T-helper 2 cell (primary cell): ENCODE data around the gene CTNNA1.
A peak's percentile ranks its signal among the peaks of the same experiment; 100 is the strongest.
"Not testable (repeated sequence)": the region's sequence is repeated elsewhere in the genome, so short reads cannot be mapped to it uniquely, and the experiment has no call there.

Source experiments
- DNase-seq, 5 experiments: peaks; one replicate each; pipeline versions ENCODE4 v3.0.0 to v3.0.0-alpha.2; 2012 to 2022

CTNNA1 gene

GRCh38 chr5:138815529-138815928 is 62.3 kb downstream of the CTNNA1 start:
- DNase-seq: no peak

- DNase-seq: no peak
These were observed 64.0 kb downstream of the CTNNA1 start for GRCh38 chr5:138817241-138817640.

- DNase-seq: no peak
These were observed 65.9 kb downstream of the CTNNA1 start for GRCh38 chr5:138819081-138819480.

- no peak for DNase-seq
These were observed 67.5 kb downstream of the CTNNA1 start for GRCh38 chr5:138820695-138821094.

GRCh38 chr5:138824516-138824915 is 71.3 kb downstream of the CTNNA1 start:
- DNase-seq: peak in 1 of 5 experiments; percentile 30

GRCh38 chr5:138824924-138825863 is 72.0 kb downstream of the CTNNA1 start:
- peak in 1 of 5 experiments; percentile 44 for DNase-seq

GRCh38 chr5:138828556-138828955 is 75.3 kb downstream of the CTNNA1 start:
- no peak for DNase-seq

GRCh38 chr5:138829341-138829740 is 76.1 kb downstream of the CTNNA1 start:
- no peak for DNase-seq

- DNase-seq: no peak
These were observed 78.5 kb downstream of the CTNNA1 start for GRCh38 chr5:138831703-138832102.

- DNase-seq: no peak
These were observed 79.0 kb downstream of the CTNNA1 start for GRCh38 chr5:138832218-138832617.

- DNase-seq: no peak
These were observed 79.9 kb downstream of the CTNNA1 start for GRCh38 chr5:138833080-138833479.

- DNase-seq: no peak
These were observed 80.7 kb downstream of the CTNNA1 start for GRCh38 chr5:138833726-138834480.

- DNase-seq: not testable (repeated sequence)
These were observed 81.6 kb downstream of the CTNNA1 start for GRCh38 chr5:138834853-138835252.

- DNase-seq: no peak
These were observed 83.9 kb downstream of the CTNNA1 start for GRCh38 chr5:138837160-138837559.

GRCh38 chr5:138840103-138840502 is 86.9 kb downstream of the CTNNA1 start:
- DNase-seq: no peak

GRCh38 chr5:138841531-138841930 is 88.3 kb downstream of the CTNNA1 start:
- DNase-seq: no peak

GRCh38 chr5:138843316-138844124 is 90.3 kb downstream of the CTNNA1 start:
- DNase-seq: no peak

- no peak for DNase-seq
These were observed 90.9 kb downstream of the CTNNA1 start for GRCh38 chr5:138844125-138844461.

GRCh38 chr5:138844812-138845513 is 91.7 kb downstream of the CTNNA1 start:
- DNase-seq: no peak

- no peak for DNase-seq
These were observed 96.2 kb downstream of the CTNNA1 start for GRCh38 chr5:138849439-138849838.

GRCh38 chr5:138849882-138850281 is 96.7 kb downstream of the CTNNA1 start:
- no peak for DNase-seq

GRCh38 chr5:138850865-138851435 is 97.7 kb downstream of the CTNNA1 start:
- no peak for DNase-seq
